ENCODE measurements around the gene EBF3.

EBF3 gene

DNA sequence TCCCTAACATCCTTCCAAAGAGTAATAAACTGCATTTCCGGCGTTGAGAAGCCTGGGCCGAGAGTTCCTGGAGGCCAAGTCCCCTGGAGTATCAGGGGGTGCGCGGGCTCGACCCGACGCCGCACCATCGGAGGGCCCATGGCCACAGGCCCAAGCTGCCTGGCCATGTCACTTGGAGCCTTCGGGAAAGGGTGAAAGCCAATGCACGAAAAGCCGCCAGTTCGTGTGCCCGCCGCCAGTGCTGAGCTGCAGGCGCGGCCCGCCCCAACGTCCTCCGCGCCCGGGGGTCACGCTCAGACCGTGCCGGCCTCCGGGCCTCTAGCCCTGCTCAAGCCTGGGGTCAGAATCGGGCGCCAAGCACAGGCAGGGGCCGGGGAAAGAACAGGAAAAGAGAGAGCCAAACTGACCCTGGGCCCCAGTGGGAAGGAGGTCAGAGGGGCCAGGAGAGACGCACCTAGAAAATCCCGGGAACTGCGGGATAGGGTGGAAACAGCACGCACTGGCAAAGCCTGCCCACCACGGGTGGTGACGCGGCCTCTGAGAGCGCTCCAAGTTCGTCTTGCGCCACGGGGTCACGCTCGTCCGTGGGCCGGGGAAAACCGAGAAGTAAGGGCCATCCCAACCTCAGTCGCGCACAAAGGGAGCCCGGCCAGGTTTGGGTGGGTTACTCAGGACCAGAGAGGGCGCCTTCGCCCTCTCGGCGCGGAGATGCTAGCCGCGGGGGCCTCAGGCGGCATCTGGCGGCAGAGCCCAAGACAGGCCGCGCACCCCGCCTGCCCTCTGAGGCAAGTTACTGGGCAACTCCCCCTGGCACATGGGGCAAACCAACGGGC, 4.2 kb upstream of the EBF3 start:
- H3K4me3 ChIP-seq (ENCODE audit: low read depth, low read length): no peak overlapping the region
- TF ChIP-seq, protein P1, sequence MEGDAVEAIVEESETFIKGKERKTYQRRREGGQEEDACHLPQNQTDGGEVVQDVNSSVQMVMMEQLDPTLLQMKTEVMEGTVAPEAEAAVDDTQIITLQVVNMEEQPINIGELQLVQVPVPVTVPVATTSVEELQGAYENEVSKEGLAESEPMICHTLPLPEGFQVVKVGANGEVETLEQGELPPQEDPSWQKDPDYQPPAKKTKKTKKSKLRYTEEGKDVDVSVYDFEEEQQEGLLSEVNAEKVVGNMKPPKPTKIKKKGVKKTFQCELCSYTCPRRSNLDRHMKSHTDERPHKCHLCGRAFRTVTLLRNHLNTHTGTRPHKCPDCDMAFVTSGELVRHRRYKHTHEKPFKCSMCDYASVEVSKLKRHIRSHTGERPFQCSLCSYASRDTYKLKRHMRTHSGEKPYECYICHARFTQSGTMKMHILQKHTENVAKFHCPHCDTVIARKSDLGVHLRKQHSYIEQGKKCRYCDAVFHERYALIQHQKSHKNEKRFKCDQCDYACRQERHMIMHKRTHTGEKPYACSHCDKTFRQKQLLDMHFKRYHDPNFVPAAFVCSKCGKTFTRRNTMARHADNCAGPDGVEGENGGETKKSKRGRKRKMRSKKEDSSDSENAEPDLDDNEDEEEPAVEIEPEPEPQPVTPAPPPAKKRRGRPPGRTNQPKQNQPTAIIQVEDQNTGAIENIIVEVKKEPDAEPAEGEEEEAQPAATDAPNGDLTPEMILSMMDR (IDR thresholded peaks at IDR 0.05; ENCODE audit: low read depth, low read length): no peak
- DNase-seq (ENCODE audit: low read depth, low spot score): no peak
- in situ Hi-C loops (cut with HindIII; ENCODE audit: low sequenced_read_pairs): no loop called here

DNA sequence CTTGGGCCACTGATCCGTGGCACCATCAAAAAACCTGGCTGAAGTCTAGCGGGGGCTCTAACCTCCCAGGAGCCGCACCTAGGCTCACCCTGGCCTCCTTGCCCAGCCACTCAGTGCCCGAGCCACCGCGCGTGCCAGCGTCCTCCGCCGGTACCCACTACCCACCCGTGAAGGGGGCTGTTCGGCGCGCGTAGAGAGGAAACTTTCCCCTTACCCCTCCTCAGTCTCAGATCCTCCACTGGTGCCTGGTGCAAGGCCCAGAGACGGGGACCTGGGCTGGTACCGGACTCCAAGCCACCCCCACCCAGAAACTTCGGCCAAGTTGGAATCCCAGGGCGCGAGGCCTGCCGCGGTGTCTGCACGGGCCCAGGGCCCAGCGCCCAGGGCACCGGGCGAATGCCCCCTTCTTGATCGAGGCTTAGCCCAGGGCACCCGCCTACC, 3.5 kb upstream of the EBF3 start:
- in situ Hi-C loops (cut with HindIII; ENCODE audit: low sequenced_read_pairs): no loop called here
- no peak overlapping the region for H3K4me3 ChIP-seq (ENCODE audit: low read depth, low read length)
- TF ChIP-seq, protein P1 (IDR thresholded peaks at IDR 0.05; ENCODE audit: low read depth, low read length): no peak
- no peak for DNase-seq (ENCODE audit: low read depth, low spot score)

DNA sequence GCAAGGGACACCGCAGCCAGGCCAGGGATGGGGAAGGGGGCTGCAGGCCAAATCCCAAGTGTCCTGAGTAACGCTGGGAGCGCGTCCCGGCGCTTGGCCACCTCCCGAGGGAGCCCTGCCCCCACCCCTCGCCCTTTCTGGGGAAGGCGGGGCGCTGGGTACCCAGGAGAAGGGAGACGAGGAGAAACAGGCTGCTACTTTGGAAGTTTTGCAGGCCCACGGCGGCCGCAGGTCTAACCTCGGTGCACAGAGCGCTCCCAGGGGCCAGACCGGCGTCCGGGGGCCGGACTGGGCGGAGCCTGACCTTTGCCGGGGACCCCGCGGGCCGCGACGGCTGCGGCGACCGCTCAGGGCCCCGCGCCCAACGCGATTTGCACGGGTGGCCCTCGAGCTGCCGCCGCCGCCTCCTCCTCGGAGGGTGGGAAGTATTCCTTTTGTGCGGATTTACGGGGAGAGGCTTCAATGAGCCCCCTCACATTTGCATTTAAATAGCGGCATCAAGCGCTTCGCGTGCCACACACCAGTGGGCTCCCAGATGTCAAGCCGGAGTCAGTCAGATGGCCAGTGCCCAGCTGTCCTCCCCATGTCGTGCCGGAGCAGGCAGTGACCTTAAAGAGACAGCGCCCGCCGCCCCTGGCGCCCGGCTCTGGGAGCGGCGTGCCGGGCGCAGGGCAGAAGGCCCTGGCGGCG, 3.0 kb upstream of the EBF3 start:
- TF ChIP-seq, protein P1 (IDR thresholded peaks at IDR 0.05; ENCODE audit: low read depth, low read length): no peak
- in situ Hi-C loops (cut with HindIII; ENCODE audit: low sequenced_read_pairs): no loop called here
- H3K4me3 ChIP-seq (ENCODE audit: low read depth, low read length): no peak overlapping the region
- no peak for DNase-seq (ENCODE audit: low read depth, low spot score)

DNA sequence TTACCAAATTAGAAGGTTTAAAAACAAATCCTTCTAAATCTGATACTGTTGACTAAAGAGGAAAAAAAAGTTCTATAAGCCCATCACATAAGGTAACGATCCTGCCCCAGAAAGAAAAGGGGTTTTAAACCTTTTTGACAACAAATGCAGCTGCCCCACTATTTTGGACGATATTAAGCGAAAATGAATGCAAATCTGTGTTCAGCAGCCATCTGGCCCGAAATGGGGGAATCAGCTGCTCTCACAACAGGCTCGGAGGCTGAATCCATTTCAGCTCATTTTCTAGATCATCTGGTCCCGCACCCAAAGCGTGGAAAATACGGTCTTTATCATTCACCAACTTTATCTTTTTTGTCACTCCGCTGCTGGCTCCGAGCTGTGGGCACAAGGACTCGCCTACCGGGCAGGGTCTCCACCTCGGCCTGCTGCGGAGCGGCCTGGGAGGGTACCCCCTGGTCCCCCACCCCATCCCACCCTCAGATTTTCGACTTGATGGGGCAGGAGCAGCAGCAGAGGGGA, 2.4 kb upstream of the EBF3 start:
- TF ChIP-seq, protein P1 (IDR thresholded peaks at IDR 0.05; ENCODE audit: low read depth, low read length): no peak
- no peak overlapping the region for H3K4me3 ChIP-seq (ENCODE audit: low read depth, low read length)
- no peak for DNase-seq (ENCODE audit: low read depth, low spot score)
- in situ Hi-C loops (cut with HindIII; ENCODE audit: low sequenced_read_pairs): no loop called here

DNA sequence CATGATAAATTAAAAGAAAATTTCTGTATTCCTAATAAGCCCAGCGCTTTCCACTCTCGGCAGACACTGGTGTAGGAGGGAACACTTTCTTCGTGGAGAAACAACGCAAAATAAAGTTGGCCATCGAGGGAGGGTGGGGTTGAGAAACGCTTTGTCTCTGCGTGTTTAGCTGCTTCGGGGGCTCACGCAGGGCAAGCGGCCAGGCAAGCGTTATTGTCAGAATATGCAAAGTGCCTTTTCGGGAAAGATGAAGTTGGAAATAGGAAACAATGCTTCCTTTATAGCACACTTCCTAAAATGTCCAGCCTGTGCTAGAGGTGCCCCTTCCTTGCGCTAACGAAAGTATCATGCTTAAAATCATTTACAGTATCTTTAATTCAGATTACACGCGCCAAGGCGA, 1.9 kb upstream of the EBF3 start:
- TF ChIP-seq, protein P1 (IDR thresholded peaks at IDR 0.05; ENCODE audit: low read depth, low read length): no peak
- in situ Hi-C loops (cut with HindIII; ENCODE audit: low sequenced_read_pairs): no loop called here
- no peak overlapping the region for H3K4me3 ChIP-seq (ENCODE audit: low read depth, low read length)
- no peak for DNase-seq (ENCODE audit: low read depth, low spot score)

DNA sequence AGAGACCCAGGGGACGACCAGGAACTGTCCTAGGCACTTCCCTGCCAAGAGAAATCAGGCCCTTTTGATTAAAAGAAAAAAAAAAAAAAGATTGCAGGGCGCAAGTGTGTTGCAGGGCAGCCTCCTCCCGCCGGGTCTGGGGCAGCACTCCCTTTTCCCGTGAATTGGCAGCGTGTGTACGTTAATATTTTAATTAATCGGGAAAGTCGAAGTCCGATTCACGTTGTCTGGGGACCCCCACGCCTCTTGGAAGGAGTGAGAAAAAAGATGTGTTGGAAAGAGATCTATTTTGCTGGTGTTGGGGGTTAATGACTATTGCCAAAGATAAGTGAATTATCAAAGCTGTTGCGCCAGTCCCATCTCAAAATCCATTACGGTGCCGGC, 1.3 kb upstream of the EBF3 start:
- in situ Hi-C loops (cut with HindIII; ENCODE audit: low sequenced_read_pairs): no loop called here
- DNase-seq (ENCODE audit: low read depth, low spot score): no peak
- H3K4me3 ChIP-seq (ENCODE audit: low read depth, low read length): no peak overlapping the region
- TF ChIP-seq, protein P1 (IDR thresholded peaks at IDR 0.05; ENCODE audit: low read depth, low read length): no peak

Measured in astrocyte of the spinal cord (primary cell).